Adrenal gland (tissue), 12 donors: ENCODE measurements around the gene ATP8B2. TPM values are rescaled to one million over a fixed set of nuclear protein-coding genes. Genes with fewer than 3 reads are reported as not detected.

ENCODE experiments used
- DNase-seq, 7 donors: peaks; one replicate each; pipeline ENCODE4 v3.0.0-alpha.2; 2019 to 2020
- H3K27ac ChIP-seq, 5 donors: fragments of 200-600 bp; sonication (generic) in 4 of 5; 1 replicate in 3 of 5; 2 replicates in 2 of 5; pipeline versions ENCODE4 v1.5.1 to v1.8.0; 2016 to 2020; ENCODE audit warnings: mild to moderate bottlenecking in 1 of 5
- H3K27me3 ChIP-seq: fragments of 200-600 bp; 2 replicates; pipeline ENCODE4 v1.8.0; 2021
- H3K36me3 ChIP-seq, 2 donors: fragments of 200-600 bp; replicated peaks in 1 of 2; 1 replicate in 1 of 2; 2 replicates in 1 of 2; pipeline versions ENCODE4 v1.5.1 to v1.8.0; 2018 to 2022
- H3K4me1 ChIP-seq, 2 donors: fragments of 200-600 bp; replicated peaks in 1 of 2; 1 replicate in 1 of 2; 2 replicates in 1 of 2; pipeline versions ENCODE4 v1.5.1 to v1.8.0; 2018 to 2021
- H3K4me3 ChIP-seq, 4 donors: fragments of 200-600 bp; sonication (generic) in 3 of 4; one replicate each; pipeline ENCODE4 v1.5.1; 2016 to 2018
- H3K9me3 ChIP-seq, 3 donors: fragments of 200-600 bp; sonication (generic) in 1 of 3; replicated peaks in 1 of 3; 1 replicate in 2 of 3; 2 replicates in 1 of 3; pipeline versions ENCODE4 v1.5.1 to v1.8.0; 2016 to 2021
- POLR2A ChIP-seq, 2 donors: fragments of 450-650 bp; IDR thresholded peaks; one replicate each; pipeline ENCODE4 v1.6.1; 2017; ENCODE audit warnings: antibody characterized with exemption in 2 of 2, mild to moderate bottlenecking in 2 of 2, moderate library complexity in 1 of 2
- WGBS, 4 donors: extraction: QIAGEN DNeasy Blood & Tissue Kit in 2 of 4; methylation state at CpG; one replicate each; pipeline versions ENCODE4 v1.1.5 to v1.1.7; 2013 to 2017; 5-methylcytosine and 5-hydroxymethylcytosine counted together
- intact Hi-C, 2 donors: fragments of 100-400 bp; cut with DNase I; formaldehyde crosslinking; loops; one replicate each; pipeline versions ENCODE4 v1.14.1 to v1.15.0; 2022 to 2023
- polyA plus RNA-seq, 3 donors: library from polyadenylated mRNA; stranded (reverse); fragments of 200-250 nt in 2 of 3; fragments of 350-450 nt in 1 of 3; fragmentation: Illumina TruSeq in 1 of 3; extraction: RNeasy Lipid Tissue Mini Kit (QIAGEN cat#74804) in 1 of 3; gene quantifications; one replicate each; pipeline ENCODE4 v1.2.3, GENCODE V29; 2013 to 2014
- total RNA-seq, 9 donors: library from RNA; depleted of rRNA in 4 of 9; stranded (reverse); fragments of >200 nt in 4 of 9; fragments of 120-200 nt in 1 of 9; fragmentation: NEBNext Ultra II Directional in 1 of 9; extraction: Animal tissue kit (Norgen Biotek cat#: 25700) in 1 of 9; gene quantifications; one replicate each; pipeline versions ENCODE4 v1.1.0 to v1.2.4, GENCODE V29; 2013 to 2023
- TF ChIP-seq, protein P1 (sequence below), 6 experiments: fragments of 450-650 bp in 4 of 6; fragments of 200-600 bp in 2 of 6; sonication (generic) in 1 of 6; IDR thresholded peaks; 1 replicate in 5 of 6; 2 replicates in 1 of 6; pipeline versions ENCODE4 v1.5.1 to v1.8.0; 2016 to 2021; ENCODE audit warnings: antibody characterized with exemption in 6 of 6, mild to moderate bottlenecking in 2 of 6, moderate library complexity in 1 of 6
- donor health status: healthy with polysubstance abuse.
- donor health status: Bipolar disorder and iron deficiency.
- donor health status: DM: yes; HTN: yes; CAD: no.
- donor health status: DM: no; HTN: no; CAD: no.
- donor health status: DM: no; HTN: no; CAD: no.
- donor health status: DM: yes; HTN: yes; CAD: no.

ATP8B2 gene
- total and polyA plus RNA-seq, 12 donors, result 9.9 to 80.8 (median 23.8) TPM

- Histone ChIP-seq H3K27me3 (no peaks in the 10 kb centered on the region), H3K36me3 (no peaks in the 10 kb centered on the region), H3K4me1 (no peaks in the 10 kb centered on the region), H3K4me3 (no peak overlapping the region), H3K9me3 (no peaks in the 10 kb centered on the region), H3K27ac (no peak overlapping the region)
- WGBS, 4 donors, result 80 to 86% (median 82%) methylated on average over 8 of the region's 8 CpGs
- DNase-seq, result no peak
- intact Hi-C loops, result no loop called here
- TF ChIP-seq POLR2A (IDR thresholded peaks at IDR 0.05), result no peak
- TF ChIP-seq, protein P1, sequence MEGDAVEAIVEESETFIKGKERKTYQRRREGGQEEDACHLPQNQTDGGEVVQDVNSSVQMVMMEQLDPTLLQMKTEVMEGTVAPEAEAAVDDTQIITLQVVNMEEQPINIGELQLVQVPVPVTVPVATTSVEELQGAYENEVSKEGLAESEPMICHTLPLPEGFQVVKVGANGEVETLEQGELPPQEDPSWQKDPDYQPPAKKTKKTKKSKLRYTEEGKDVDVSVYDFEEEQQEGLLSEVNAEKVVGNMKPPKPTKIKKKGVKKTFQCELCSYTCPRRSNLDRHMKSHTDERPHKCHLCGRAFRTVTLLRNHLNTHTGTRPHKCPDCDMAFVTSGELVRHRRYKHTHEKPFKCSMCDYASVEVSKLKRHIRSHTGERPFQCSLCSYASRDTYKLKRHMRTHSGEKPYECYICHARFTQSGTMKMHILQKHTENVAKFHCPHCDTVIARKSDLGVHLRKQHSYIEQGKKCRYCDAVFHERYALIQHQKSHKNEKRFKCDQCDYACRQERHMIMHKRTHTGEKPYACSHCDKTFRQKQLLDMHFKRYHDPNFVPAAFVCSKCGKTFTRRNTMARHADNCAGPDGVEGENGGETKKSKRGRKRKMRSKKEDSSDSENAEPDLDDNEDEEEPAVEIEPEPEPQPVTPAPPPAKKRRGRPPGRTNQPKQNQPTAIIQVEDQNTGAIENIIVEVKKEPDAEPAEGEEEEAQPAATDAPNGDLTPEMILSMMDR (IDR thresholded peaks at IDR 0.05), result no peak
These were observed 59.5 kb downstream of the ATP8B2 start for GRCh38 chr1:154384650-154385489.

GRCh38 chr1:154386643-154387352 lies 61.5 kb downstream of the ATP8B2 start:
- 80 to 89% (median 84%) methylated on average over 10 to 11 of the region's 11 CpGs for WGBS, 4 donors
- DNase-seq, result no peak
- Histone ChIP-seq H3K9me3 (no peaks in the 10 kb centered on the region), H3K4me1 (no peaks in the 10 kb centered on the region), H3K36me3 (no peaks in the 10 kb centered on the region), H3K27me3 (no peaks in the 10 kb centered on the region), H3K4me3 (no peak overlapping the region), H3K27ac (no peak overlapping the region)
- intact Hi-C loops, result no loop called here
- TF ChIP-seq, protein P1 (IDR thresholded peaks at IDR 0.05), result no peak
- TF ChIP-seq POLR2A (IDR thresholded peaks at IDR 0.05), result no peak

- 78 to 87% (median 84%) methylated on average over 9 of the region's 9 CpGs for WGBS, 4 donors
- H3K4me1 ChIP-seq, result no peaks in the 10 kb centered on the region
- intact Hi-C loops, result no loop called here
- no peak for DNase-seq
- no peaks in the 10 kb centered on the region for H3K9me3 ChIP-seq
- no peak overlapping the region for H3K4me3 ChIP-seq
- no peaks in the 10 kb centered on the region for H3K36me3 ChIP-seq
- no peak overlapping the region for H3K27ac ChIP-seq
- H3K27me3 ChIP-seq, result no peaks in the 10 kb centered on the region
- no peak for TF ChIP-seq POLR2A (IDR thresholded peaks at IDR 0.05)
- TF ChIP-seq, protein P1 (IDR thresholded peaks at IDR 0.05), result no peak
These were observed 65.9 kb downstream of the ATP8B2 start for GRCh38 chr1:154391086-154391770.

DNA sequence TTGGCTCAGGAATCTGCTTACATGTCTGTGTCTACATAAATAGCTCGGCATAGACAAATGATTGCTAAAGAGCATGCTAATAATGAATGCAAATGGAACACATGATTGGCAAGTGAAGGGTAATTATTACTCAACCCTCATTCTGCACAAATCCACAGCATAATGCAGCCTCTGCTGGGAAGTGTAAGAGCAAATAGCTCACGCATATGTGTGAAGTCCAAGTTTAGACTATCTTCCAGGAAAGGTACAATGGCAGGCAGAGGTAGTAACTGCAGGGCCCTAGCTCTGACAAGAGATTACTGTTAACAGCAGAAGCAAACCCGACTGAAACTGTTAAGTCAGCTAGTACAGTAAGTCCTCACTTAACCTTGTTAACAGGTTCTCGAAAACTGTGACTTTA lies 72.8 kb downstream of the ATP8B2 start:
- no peak for TF ChIP-seq POLR2A (IDR thresholded peaks at IDR 0.05)
- TF ChIP-seq, protein P1 (IDR thresholded peaks at IDR 0.05), result no peak
- H3K9me3 ChIP-seq, result no peaks in the 10 kb centered on the region
- no peaks in the 10 kb centered on the region for H3K27me3 ChIP-seq
- H3K4me1 ChIP-seq, result no peaks in the 10 kb centered on the region
- WGBS, 4 donors, result 69 to 89% (median 80%) methylated on average over 4 of the region's 4 CpGs
- intact Hi-C loops, result no loop called here
- no peaks in the 10 kb centered on the region for H3K36me3 ChIP-seq
- DNase-seq, result no peak
- H3K4me3 ChIP-seq, result no peak overlapping the region
- H3K27ac ChIP-seq, result no peak overlapping the region
